Effector memory CD4-positive, alpha-beta T cell (primary cell): ENCODE results near the gene RSPH9.
"Not testable (repeated sequence)": the region's sequence is repeated elsewhere in the genome, so short reads cannot be mapped to it uniquely, and the experiment has no call there.

Source experiments
- DNase-seq, 3 donors: peaks; one replicate each; pipeline ENCODE4 v3.0.0-alpha.2; 2020
- H3K27ac ChIP-seq: 2 replicates; pipeline ENCODE4 v1.7.0; 2013; ENCODE audit warnings: mild to moderate bottlenecking, low read length, moderate library complexity; ENCODE audit not compliant: insufficient read depth, poor library complexity, severe bottlenecking
- H3K27me3 ChIP-seq: replicated peaks from 2 replicates; pipeline ENCODE4 v1.7.0; 2013; ENCODE audit warnings: mild to moderate bottlenecking, low read length; ENCODE audit not compliant: insufficient read depth, control insufficient read depth, poor library complexity, severe bottlenecking
- H3K36me3 ChIP-seq: 2 replicates; pipeline ENCODE4 v1.7.0; 2013; ENCODE audit warnings: mild to moderate bottlenecking, low read length, moderate library complexity; ENCODE audit not compliant: control insufficient read depth, insufficient read depth
- H3K4me1 ChIP-seq: 2 replicates; pipeline ENCODE4 v1.7.0; 2013; ENCODE audit warnings: low read length, mild to moderate bottlenecking; ENCODE audit not compliant: control insufficient read depth, insufficient read depth, poor library complexity, severe bottlenecking
- H3K4me3 ChIP-seq: 2 replicates; pipeline ENCODE4 v1.7.0; 2013; ENCODE audit warnings: low read length, low read depth, mild to moderate bottlenecking; ENCODE audit not compliant: insufficient read depth, poor library complexity, severe bottlenecking
- H3K9me3 ChIP-seq: 2 replicates; pipeline ENCODE4 v1.7.0; 2013; ENCODE audit warnings: mild to moderate bottlenecking, low read length, moderate library complexity; ENCODE audit not compliant: control insufficient read depth

Gene RSPH9

GRCh38 chr6:43628393-43629103 lies 16.3 kb upstream of the RSPH9 start:
- H3K27me3 ChIP-seq = no peaks in the 10 kb centered on the region
- H3K4me3 ChIP-seq = peak overlapping the region; percentile 84
- DNase-seq = peak; percentile 13 to 38 (median 31)
- peak overlapping the region; percentile 78 for H3K27ac ChIP-seq
- H3K9me3 ChIP-seq = no peaks in the 10 kb centered on the region
- H3K36me3 ChIP-seq = peaks cover 26% of the 10 kb centered on the region
- peaks cover 13% of the 10 kb centered on the region for H3K4me1 ChIP-seq

DNA sequence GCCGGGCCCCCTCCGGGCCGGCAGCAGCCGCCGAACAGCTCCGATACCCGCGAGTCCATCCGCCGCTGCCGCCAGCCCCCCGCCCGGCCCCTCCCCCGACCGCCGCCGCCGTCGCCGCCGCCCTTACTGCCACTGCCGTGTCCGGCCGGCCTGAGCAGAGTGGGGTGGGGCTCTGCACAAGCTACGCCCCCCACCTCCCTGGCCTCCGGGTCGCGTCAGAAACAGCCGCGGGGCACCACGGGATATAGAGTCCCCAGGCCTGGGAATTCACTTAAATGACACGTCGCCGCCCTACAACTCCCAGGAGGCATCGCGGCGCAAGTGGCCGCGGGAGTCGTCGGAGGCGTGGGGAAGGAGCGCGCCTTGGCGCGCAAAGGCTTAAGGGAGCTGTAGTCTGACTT lies 15.7 kb upstream of the RSPH9 start, which contains the start of gene GTPBP2:
Gene GTPBP2, minus strand, starts transcription at position 161 of the 401 bp plus-strand sequence. Its CDS starts 102 bp downstream, at position 59.
- no peaks in the 10 kb centered on the region for H3K9me3 ChIP-seq
- peaks cover 13% of the 10 kb centered on the region for H3K4me1 ChIP-seq
- H3K27me3 ChIP-seq = no peaks in the 10 kb centered on the region
- H3K27ac ChIP-seq = peak within 1 kb of the TSS; percentile 79
- H3K4me3 ChIP-seq = peak within 1 kb of the TSS; percentile 84
- peaks cover 20% of the 10 kb centered on the region for H3K36me3 ChIP-seq
- peak; percentile 90 to 95 (median 94) for DNase-seq

GRCh38 chr6:43629505-43630300 lies 15.1 kb upstream of the RSPH9 start:
- H3K36me3 ChIP-seq = peaks cover 14% of the 10 kb centered on the region
- no peaks in the 10 kb centered on the region for H3K9me3 ChIP-seq
- H3K4me1 ChIP-seq = peaks cover 13% of the 10 kb centered on the region
- DNase-seq = peak; percentile 85 to 86 (median 85)
- no peaks in the 10 kb centered on the region for H3K27me3 ChIP-seq
- H3K27ac ChIP-seq = peak overlapping the region; percentile 79
- peak overlapping the region; percentile 84 for H3K4me3 ChIP-seq

- Histone ChIP-seq H3K27me3 (no peaks in the 10 kb centered on the region), H3K36me3 (peaks cover under 1% of the 10 kb centered on the region), H3K4me3 (no peak overlapping the region), H3K27ac (no peak overlapping the region), H3K4me1 (peaks cover 22% of the 10 kb centered on the region), H3K9me3 (no peaks in the 10 kb centered on the region)
- DNase-seq = no peak
Observed at GRCh38 chr6:43630980-43631619, 13.7 kb upstream of the RSPH9 start.

DNA sequence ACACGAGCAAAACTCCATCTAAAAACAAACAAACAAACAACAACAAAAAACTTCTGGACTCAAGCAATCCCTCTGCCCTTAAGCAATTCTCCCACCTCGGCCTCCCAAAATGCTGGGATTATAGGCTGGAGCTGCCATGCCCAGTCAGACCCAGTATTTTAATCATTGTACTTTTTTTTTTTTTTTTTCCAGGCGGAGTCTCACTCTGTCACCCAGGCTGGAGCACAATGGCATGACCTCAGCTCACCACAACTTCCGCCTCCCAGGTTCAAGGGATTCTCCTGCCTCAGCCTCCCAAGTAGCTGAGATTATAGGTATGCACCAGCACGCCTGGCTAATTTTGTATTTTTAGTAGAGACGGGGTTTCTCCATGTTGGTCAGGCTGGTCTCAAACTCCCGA lies 11.8 kb upstream of the RSPH9 start:
- H3K4me1 ChIP-seq = peaks cover 26% of the 10 kb centered on the region
- not testable (repeated sequence) for H3K4me3 ChIP-seq, H3K36me3 ChIP-seq, H3K27me3 ChIP-seq, H3K9me3 ChIP-seq, H3K27ac ChIP-seq, DNase-seq

- H3K36me3 ChIP-seq = no peaks in the 10 kb centered on the region
- peak overlapping the region; percentile 85 for H3K4me3 ChIP-seq
- H3K27ac ChIP-seq = peak overlapping the region; percentile 75
- H3K27me3 ChIP-seq = no peaks in the 10 kb centered on the region
- peaks cover 29% of the 10 kb centered on the region for H3K4me1 ChIP-seq
- no peaks in the 10 kb centered on the region for H3K9me3 ChIP-seq
- no peak for DNase-seq
Observed at GRCh38 chr6:43634702-43635303, 10.0 kb upstream of the RSPH9 start.

- H3K4me3 ChIP-seq = peak within 1 kb of the TSS; percentile 85
- no peaks in the 10 kb centered on the region for H3K27me3 ChIP-seq
- peaks cover 25% of the 10 kb centered on the region for H3K4me1 ChIP-seq
- H3K9me3 ChIP-seq = no peaks in the 10 kb centered on the region
- H3K36me3 ChIP-seq = peaks cover 7% of the 10 kb centered on the region
- H3K27ac ChIP-seq = peak within 1 kb of the TSS; percentile 75
- DNase-seq = peak; percentile 72 to 79 (median 75)
Observed at GRCh38 chr6:43635387-43636307, 9.2 kb upstream of the RSPH9 start, which contains the start of gene MAD2L1BP. MAD2L1BP (plus strand) TSS chr6:43635840; CDS start chr6:43635876, 36 bp downstream.

GRCh38 chr6:43636308-43636659 lies 8.6 kb upstream of the RSPH9 start:
- Histone ChIP-seq H3K27ac (peak overlapping the region; percentile 75), H3K27me3 (no peaks in the 10 kb centered on the region), H3K36me3 (peaks cover 10% of the 10 kb centered on the region), H3K4me1 (peaks cover 25% of the 10 kb centered on the region), H3K4me3 (peak overlapping the region; percentile 85), H3K9me3 (no peaks in the 10 kb centered on the region)
- DNase-seq = no peak
